Thoracic aorta (tissue), 2 donors: ENCODE measurements around the gene DGCR6L. TPM values are rescaled to one million over a fixed set of nuclear protein-coding genes. Genes with fewer than 3 reads are reported as not detected.
A peak's percentile ranks its signal among the peaks of the same experiment; 100 is the strongest.
"Not testable (repeated sequence)": the region's sequence is repeated elsewhere in the genome, so short reads cannot be mapped to it uniquely, and the experiment has no call there.

Source experiments
- ATAC-seq: fragments of 150-250 bp; one replicate; pipeline ENCODE4 v1.8.0; 2017; ENCODE audit warnings: low read depth; ENCODE audit not compliant: insufficient number of reproducible peaks, low FRiP score
- DNase-seq: peaks from one replicate; pipeline ENCODE4 v3.0.0-alpha.2; 2020; ENCODE audit warnings: low spot score
- H3K27ac ChIP-seq, 2 donors: fragments of 200-600 bp; sonication (generic); 1 replicate in 1 of 2; 2 replicates in 1 of 2; pipeline ENCODE4 v1.5.1; 2016; ENCODE audit warnings: mild to moderate bottlenecking in 2 of 2, moderate library complexity in 2 of 2
- H3K27me3 ChIP-seq: fragments of 200-600 bp; sonication (generic); replicated peaks from 2 replicates; pipeline ENCODE4 v1.6.0; 2016; ENCODE audit warnings: mild to moderate bottlenecking; ENCODE audit not compliant: insufficient read depth
- H3K36me3 ChIP-seq: fragments of 200-600 bp; sonication (generic); one replicate; pipeline ENCODE4 v1.5.1; 2016
- H3K4me1 ChIP-seq, 2 donors: fragments of 200-600 bp; sonication (generic); 1 replicate in 1 of 2; 2 replicates in 1 of 2; pipeline versions ENCODE4 v1.5.1 to v1.6.0; 2016; ENCODE audit warnings: low read depth in 2 of 2, mild to moderate bottlenecking in 1 of 2; ENCODE audit not compliant: control insufficient read depth in 1 of 2
- H3K4me3 ChIP-seq: fragments of 200-600 bp; sonication (generic); 2 replicates; pipeline ENCODE4 v1.5.1; 2016; ENCODE audit warnings: mild to moderate bottlenecking
- H3K9me3 ChIP-seq: fragments of 200-600 bp; sonication (generic); 2 replicates; pipeline ENCODE4 v1.5.1; 2016
- total RNA-seq, 2 donors: library from RNA; depleted of rRNA; stranded (reverse); fragments of >200 nt; gene quantifications; one replicate each; pipeline versions ENCODE4 v1.1.0 to v1.2.3, GENCODE V29; 2016
- TF ChIP-seq, protein P1 (sequence below): fragments of 200-600 bp; sonication (generic); IDR thresholded peaks from one replicate; pipeline ENCODE4 v1.5.1; 2019; ENCODE audit warnings: antibody characterized with exemption

Gene DGCR6L
- total RNA-seq, 2 donors from 2014 or later, result 28.8 to 69.3 TPM

DNA sequence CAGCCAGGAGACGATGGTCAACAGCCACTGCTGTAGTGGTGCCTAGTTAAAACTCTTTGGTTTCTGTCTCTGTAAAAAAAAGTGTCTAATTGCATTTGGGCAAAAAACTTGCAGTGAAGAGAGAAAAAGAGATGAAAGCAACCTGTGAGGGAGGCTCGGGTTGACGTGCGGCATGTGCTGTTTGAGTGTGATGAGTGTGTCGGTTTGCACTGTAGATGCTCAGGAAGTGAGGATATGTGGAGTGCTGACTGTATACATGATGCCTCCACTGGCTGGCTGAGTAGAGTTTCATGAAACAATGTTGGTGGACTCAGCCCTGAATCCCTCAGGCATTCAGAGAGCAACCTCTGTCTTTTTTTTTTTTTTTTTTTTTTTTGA, 4.3 kb upstream of the DGCR6L start:
- no peak for ATAC-seq

DNA sequence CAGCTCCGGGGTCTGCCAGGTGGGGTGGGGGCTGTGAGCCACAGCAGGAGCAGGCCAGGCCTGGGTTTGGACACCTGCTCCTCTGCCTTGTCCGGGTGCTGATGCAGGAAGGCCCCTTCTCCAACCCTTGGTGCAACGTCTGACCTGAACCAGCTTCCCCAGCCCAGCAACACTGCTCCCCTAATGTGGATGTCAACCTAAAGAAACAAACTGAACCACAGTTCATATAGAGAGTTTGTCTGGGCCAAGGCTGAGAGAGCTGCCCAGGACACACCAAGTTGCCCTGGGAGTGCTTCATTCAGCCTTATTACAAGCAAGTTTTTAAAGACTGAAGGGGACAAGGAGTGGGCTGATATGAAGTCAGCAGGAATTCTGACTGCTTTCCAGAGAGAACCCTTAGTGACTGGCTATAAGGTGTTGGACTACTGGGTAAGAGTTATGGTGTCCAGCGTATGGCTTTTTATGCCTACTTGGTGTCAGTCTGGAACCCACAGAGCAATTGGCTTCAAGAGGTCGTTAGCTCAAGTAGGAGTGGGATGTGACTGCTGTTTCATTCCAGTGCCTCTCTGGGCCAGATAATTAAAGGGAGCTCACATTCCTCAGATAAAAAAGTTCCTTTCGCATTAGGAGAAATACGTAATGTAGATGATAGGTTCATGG, 1.8 kb upstream of the DGCR6L start:
- H3K36me3 ChIP-seq, H3K27me3 ChIP-seq, ATAC-seq, H3K4me3 ChIP-seq, H3K27ac ChIP-seq, H3K9me3 ChIP-seq, DNase-seq: not testable (repeated sequence)
- peaks cover 20 to 37% of the 10 kb centered on the region in 2 donors for H3K4me1 ChIP-seq

More for the DNA sequence above, 4.3 kb upstream of the DGCR6L start:
- TF ChIP-seq, protein P1, sequence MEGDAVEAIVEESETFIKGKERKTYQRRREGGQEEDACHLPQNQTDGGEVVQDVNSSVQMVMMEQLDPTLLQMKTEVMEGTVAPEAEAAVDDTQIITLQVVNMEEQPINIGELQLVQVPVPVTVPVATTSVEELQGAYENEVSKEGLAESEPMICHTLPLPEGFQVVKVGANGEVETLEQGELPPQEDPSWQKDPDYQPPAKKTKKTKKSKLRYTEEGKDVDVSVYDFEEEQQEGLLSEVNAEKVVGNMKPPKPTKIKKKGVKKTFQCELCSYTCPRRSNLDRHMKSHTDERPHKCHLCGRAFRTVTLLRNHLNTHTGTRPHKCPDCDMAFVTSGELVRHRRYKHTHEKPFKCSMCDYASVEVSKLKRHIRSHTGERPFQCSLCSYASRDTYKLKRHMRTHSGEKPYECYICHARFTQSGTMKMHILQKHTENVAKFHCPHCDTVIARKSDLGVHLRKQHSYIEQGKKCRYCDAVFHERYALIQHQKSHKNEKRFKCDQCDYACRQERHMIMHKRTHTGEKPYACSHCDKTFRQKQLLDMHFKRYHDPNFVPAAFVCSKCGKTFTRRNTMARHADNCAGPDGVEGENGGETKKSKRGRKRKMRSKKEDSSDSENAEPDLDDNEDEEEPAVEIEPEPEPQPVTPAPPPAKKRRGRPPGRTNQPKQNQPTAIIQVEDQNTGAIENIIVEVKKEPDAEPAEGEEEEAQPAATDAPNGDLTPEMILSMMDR, result no peak
- no peak for DNase-seq
- no peaks in the 10 kb centered on the region for H3K36me3 ChIP-seq
- H3K27ac ChIP-seq, result no peak overlapping the region
- H3K4me1 ChIP-seq, result peaks cover 9 to 17% of the 10 kb centered on the region in 2 donors
- no peaks in the 10 kb centered on the region for H3K9me3 ChIP-seq
- H3K4me3 ChIP-seq, result no peak overlapping the region
- H3K27me3 ChIP-seq, result no peaks in the 10 kb centered on the region

DNA sequence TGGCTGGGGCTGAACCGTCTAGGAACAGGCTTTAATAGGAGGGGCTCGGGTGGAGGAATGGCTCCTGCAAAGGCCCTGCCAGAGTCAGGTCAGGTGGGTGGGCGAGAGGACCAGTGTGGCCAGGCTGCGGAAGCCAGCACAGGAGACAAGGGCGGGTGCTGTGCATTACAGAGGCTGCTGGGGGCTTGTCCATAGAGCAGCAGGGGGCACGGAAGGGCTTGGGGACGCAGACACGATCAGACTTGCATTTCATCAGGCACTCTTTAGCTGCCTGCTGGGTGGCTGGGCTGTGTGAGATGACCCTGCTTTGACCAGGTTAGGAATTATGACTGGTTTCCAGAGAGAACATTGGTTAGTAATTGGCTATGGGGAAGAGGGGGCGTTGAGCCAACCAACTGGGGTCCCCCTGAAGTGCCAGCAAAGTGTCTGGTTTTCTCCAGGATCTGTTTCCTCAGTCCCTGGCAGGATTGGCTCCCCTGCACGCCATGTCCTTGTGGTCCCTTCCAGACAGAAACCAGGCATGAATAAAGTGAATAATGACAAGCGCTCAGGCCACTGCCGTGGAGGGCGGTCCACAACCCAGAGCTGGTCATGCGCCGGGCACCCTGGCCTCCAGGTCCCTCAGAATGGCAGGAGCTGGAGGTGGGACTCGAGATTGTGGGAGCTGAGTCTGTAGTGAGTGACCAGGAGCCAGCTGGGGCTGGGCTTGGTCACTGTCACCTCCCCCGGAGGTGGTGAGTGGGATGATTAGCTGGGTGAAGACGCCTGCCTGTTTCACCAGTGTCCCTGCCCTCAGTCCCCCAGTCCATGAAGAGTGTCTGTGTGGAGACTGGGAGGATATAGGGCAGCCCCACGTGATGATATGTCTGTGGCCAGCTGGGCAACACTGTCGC, 1.0 kb upstream of the DGCR6L start:
- Histone ChIP-seq H3K4me3 (peak overlapping the region; percentile 84), H3K27ac (peak overlapping the region; percentile 65 to 73), H3K4me1 (peaks cover 20 to 37% of the 10 kb centered on the region in 2 donors)
- DNase-seq, H3K9me3 ChIP-seq, H3K27me3 ChIP-seq, ATAC-seq, H3K36me3 ChIP-seq: not testable (repeated sequence)

DNA sequence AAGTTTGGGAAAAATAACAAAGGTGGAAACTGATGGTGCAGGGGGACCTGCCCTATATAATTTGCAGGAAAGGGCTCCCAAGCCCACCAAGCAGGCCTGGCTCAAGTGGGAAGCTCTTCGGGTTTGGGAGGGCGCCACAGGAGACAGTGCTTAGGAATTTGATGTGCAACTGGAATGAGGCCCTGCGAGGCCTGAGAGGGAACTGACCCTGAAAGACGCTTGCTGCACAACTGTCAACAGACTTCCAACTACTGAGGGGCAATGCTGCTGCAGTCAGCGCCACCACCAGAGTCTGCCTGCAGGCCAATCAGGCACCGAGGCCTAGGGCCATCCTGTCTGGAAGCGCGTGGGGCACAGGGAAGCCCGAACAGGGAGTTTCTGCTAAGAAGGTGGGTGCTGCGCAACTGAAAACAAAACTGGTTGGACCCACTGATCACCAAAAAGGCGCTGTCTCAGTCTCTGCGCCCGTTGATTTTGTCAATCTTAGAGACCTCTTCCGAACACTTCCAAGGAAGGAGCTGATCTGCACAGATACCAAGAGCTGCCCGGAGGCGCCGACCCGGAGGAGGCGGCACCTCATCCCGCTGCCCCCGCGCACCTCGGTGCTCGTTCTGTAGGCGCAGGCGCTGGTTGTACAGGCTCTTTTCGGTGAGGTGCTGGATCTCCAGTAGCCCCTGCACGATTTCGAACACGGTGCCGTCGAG, 667 bp downstream of the DGCR6L start:
- peaks cover 20 to 37% of the 10 kb centered on the region in 2 donors for H3K4me1 ChIP-seq
- H3K27me3 ChIP-seq, result no peaks in the 10 kb centered on the region
- no peaks in the 10 kb centered on the region for H3K36me3 ChIP-seq
- H3K27ac ChIP-seq, result peak overlapping the region in 1 of 2 donors; percentile 65
- peak overlapping the region; percentile 84 for H3K4me3 ChIP-seq
- DNase-seq (no peak), ATAC-seq (no peak)
- TF ChIP-seq, protein P1, result no peak
- no peaks in the 10 kb centered on the region for H3K9me3 ChIP-seq

DNA sequence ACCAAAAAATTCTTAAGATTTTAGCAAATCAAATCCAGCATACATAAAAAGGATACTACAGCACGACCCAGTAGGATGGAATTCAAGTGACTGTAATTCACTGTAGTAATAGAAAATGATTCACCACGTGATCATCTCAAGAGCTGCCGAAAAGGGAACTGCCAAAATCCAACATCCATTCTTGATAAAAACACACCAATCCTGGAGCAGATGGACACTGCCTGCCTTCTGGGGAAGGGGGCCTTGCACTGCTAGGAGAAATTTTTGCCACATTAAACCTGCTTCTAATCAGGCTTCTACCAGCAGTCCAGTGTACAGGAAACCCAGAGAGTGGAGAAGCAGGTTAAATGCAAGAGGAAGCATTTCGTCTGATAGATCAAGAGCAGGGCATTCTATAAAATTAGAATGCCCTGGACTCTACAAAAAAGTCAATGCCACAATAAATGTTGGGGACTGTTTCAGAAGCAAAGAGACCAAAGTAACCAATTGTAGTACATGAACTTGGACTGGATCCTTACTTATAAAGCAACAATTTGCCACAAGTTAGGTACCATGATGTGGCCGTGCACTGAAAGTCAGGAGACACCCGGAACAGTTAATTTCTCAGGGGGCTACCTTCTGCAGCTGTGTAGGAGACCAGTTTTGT, 1.7 kb downstream of the DGCR6L start:
- peaks cover 20 to 37% of the 10 kb centered on the region in 2 donors for H3K4me1 ChIP-seq
- not testable (repeated sequence) for H3K27me3 ChIP-seq, ATAC-seq, H3K27ac ChIP-seq, DNase-seq, H3K9me3 ChIP-seq, H3K36me3 ChIP-seq, H3K4me3 ChIP-seq

DNA sequence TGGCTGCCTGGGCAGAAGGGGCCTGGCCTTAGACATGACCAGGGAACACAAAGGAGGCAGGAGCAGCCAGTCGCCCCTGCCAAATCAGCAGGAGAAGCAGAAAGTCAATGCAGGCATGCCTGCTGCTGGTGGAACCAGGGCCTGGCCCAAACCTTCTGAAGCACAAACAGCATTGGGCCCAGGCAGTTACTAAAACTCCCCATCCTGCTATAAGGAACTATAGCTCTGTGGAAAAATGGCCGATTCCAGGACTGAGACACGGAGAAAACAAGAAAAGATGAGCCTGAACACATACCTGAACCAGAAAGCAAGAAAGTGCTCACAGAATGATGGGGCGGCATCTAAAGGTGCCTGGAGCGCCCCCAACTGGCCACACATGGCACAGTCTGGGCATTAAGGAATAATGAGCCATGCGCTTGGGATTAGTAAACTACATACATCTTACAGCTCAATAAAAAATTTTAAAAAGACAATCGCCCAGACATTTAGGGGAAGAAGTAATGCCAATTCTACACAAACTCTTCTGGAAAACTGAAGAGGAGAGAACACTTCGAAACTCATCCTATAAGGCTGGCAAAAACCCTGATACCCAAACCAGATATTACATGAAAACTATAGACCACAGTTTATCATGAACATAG, 2.3 kb downstream of the DGCR6L start:
- H3K36me3 ChIP-seq, H3K9me3 ChIP-seq, H3K27me3 ChIP-seq, H3K27ac ChIP-seq, DNase-seq, H3K4me3 ChIP-seq, ATAC-seq: not testable (repeated sequence)
- peaks cover 20 to 37% of the 10 kb centered on the region in 2 donors for H3K4me1 ChIP-seq
